B cell (primary cell): ENCODE results near the gene MYOD1. TPM values are rescaled to one million over a fixed set of nuclear protein-coding genes. Genes with fewer than 3 reads are reported as not detected.

Experiments
- ATAC-seq: fragments of 200-7000 bp; cut with Tn5 transposase; one replicate; pipeline ENCODE4 v1.10.0; 2021; ENCODE audit warnings: low read depth, mild to moderate bottlenecking, moderate number of reproducible peaks, moderate library complexity
- CTCF ChIA-PET: fragments of 350-600 bp; sonication (Branson Sonifier 250); formaldehyde crosslinking; loops from one replicate; lab custom pipeline; 2021; ENCODE audit warnings: antibody characterized with exemption, inconsistent platforms; lab: Charles Lee
- POLR2A ChIA-PET: fragments of 350-600 bp; sonication (Branson Sonifier 250); formaldehyde crosslinking; loops from one replicate; lab custom pipeline; 2021; ENCODE audit warnings: antibody characterized with exemption; lab: Charles Lee
- DNase-seq: peaks from one replicate; pipeline ENCODE4 v3.0.0; 2013
- H2AFZ ChIP-seq: 2 replicates; pipeline ENCODE4 v1.6.1; 2012; ENCODE audit warnings: mild to moderate bottlenecking, low read depth, low read length; ENCODE audit not compliant: insufficient read depth, poor library complexity, severe bottlenecking
- H3K27ac ChIP-seq, 2 donors: 1 replicate in 1 of 2; 2 replicates in 1 of 2; pipeline ENCODE4 v1.5.1; 2012 to 2013; ENCODE audit warnings: low read length in 2 of 2, mild to moderate bottlenecking in 2 of 2, moderate library complexity in 1 of 2
- H3K27me3 ChIP-seq, 4 experiments: fragments of 200-600 bp in 1 of 4; sonication (generic) in 1 of 4; replicated peaks in 1 of 4; 1 replicate in 2 of 4; 2 replicates in 2 of 4; pipeline versions ENCODE4 v1.6.1 to v1.7.0; 2013 to 2016; ENCODE audit warnings: low read length in 3 of 4, mild to moderate bottlenecking in 2 of 4, mixed read lengths in 1 of 4, moderate library complexity in 1 of 4; ENCODE audit not compliant: insufficient read depth in 4 of 4, control insufficient read depth in 3 of 4; ENCODE audit errors: control extremely low read depth in 1 of 4
- H3K36me3 ChIP-seq, 2 experiments: replicated peaks in 1 of 2; 1 replicate in 1 of 2; 2 replicates in 1 of 2; pipeline versions ENCODE4 v1.6.1 to v1.7.1; 2013; ENCODE audit warnings: low read length in 1 of 2; ENCODE audit not compliant: insufficient read depth in 2 of 2, control insufficient read depth in 1 of 2; ENCODE audit errors: control extremely low read depth in 1 of 2, extremely low read depth in 1 of 2
- H3K4me1 ChIP-seq, 2 donors: fragments of 200-600 bp in 1 of 2; sonication (generic) in 1 of 2; 1 replicate in 1 of 2; 2 replicates in 1 of 2; pipeline versions ENCODE4 v1.5.1 to v1.6.1; 2013 to 2017; ENCODE audit warnings: low read length in 2 of 2; ENCODE audit not compliant: control insufficient read depth in 2 of 2, insufficient read depth in 2 of 2
- H3K4me2 ChIP-seq: replicated peaks from 2 replicates; pipeline ENCODE3; 2012; ENCODE audit warnings: mild to moderate bottlenecking, low read depth, low read length; ENCODE audit not compliant: poor library complexity, severe bottlenecking
- H3K4me3 ChIP-seq, 5 experiments: fragments of 200-600 bp in 1 of 5; sonication (generic) in 1 of 5; 1 replicate in 3 of 5; 2 replicates in 2 of 5; pipeline versions ENCODE4 v1.5.1 to v1.7.0; 2011 to 2016; ENCODE audit warnings: low read length in 4 of 5, mild to moderate bottlenecking in 4 of 5, low read depth in 2 of 5, control low read depth in 1 of 5, moderate library complexity in 1 of 5; ENCODE audit not compliant: insufficient read depth in 1 of 5; ENCODE audit errors: control extremely low read depth in 1 of 5, extremely low read depth in 1 of 5
- H3K79me2 ChIP-seq: fragments of 200-600 bp; sonication (generic); one replicate; pipeline ENCODE4 v1.6.0; 2016; ENCODE audit warnings: low read length; ENCODE audit not compliant: control insufficient read depth, insufficient read depth
- H3K9ac ChIP-seq: fragments of 200-600 bp; sonication (generic); 2 replicates; pipeline ENCODE4 v1.6.1; 2017; ENCODE audit warnings: mild to moderate bottlenecking, low read length, moderate library complexity
- H3K9me3 ChIP-seq, 3 donors: one replicate each; pipeline versions ENCODE4 v1.6.1 to v1.7.1; 2013; ENCODE audit warnings: low read length in 2 of 3; ENCODE audit not compliant: control insufficient read depth in 2 of 3, insufficient read depth in 1 of 3; ENCODE audit errors: control extremely low read depth in 1 of 3
- H4K20me1 ChIP-seq: 2 replicates; pipeline ENCODE4 v1.6.0; 2012; ENCODE audit warnings: mild to moderate bottlenecking, low read length; ENCODE audit not compliant: insufficient read depth, control insufficient read depth, poor library complexity, severe bottlenecking
- H3K27ac Mint-ChIP-seq: one replicate; pipeline ENCODE4 v1.8.0; 2021; ENCODE audit warnings: mixed read lengths
- H3K27me3 Mint-ChIP-seq: one replicate; pipeline ENCODE4 v1.8.0; 2021; ENCODE audit warnings: mixed read lengths
- H3K4me1 Mint-ChIP-seq: one replicate; pipeline ENCODE4 v1.8.0; 2021; ENCODE audit warnings: mixed read lengths
- H3K4me3 Mint-ChIP-seq: one replicate; pipeline ENCODE4 v1.8.0; 2021; ENCODE audit warnings: mixed read lengths
- H3K9me3 Mint-ChIP-seq: one replicate; pipeline ENCODE4 v1.8.0; 2022; ENCODE audit warnings: mixed read lengths; ENCODE audit not compliant: insufficient read depth
- EZH2 ChIP-seq: IDR thresholded peaks from 2 replicates; pipeline ENCODE4 v1.6.1; 2012; ENCODE audit warnings: borderline replicate concordance, low read depth, mild to moderate bottlenecking, moderate library complexity, low read length; ENCODE audit not compliant: insufficient read depth, poor library complexity, severe bottlenecking
- WGBS: methylation state at CpG from one replicate; pipeline ENCODE4 v1.1.5; 2013; ENCODE audit warnings: missing lambda C conversion rate; ENCODE audit not compliant: insufficient coverage; 5-methylcytosine and 5-hydroxymethylcytosine counted together
- intact Hi-C: fragments of 100-400 bp; cut with micrococcal nuclease; formaldehyde crosslinking; loops from one replicate; pipeline ENCODE4 v1.10.0; 2022
- polyA plus RNA-seq: library from polyadenylated mRNA; depleted of rRNA; stranded (reverse); fragments of >200 nt; gene quantifications from 2 replicates; pipeline ENCODE4 v1.2.3, GENCODE V29; 2012
- total RNA-seq, 2 donors: library from RNA; stranded (reverse); fragments of 120-200 nt in 1 of 2; gene quantifications; 1 replicate in 1 of 2; 2 replicates in 1 of 2; pipeline versions ENCODE4 v1.2.3 to v1.2.4, GENCODE V29; 2013 to 2022
- TF ChIP-seq, protein P1 (sequence below): fragments of 200-600 bp; IDR thresholded peaks from one replicate; pipeline ENCODE4 v1.8.0; 2022; ENCODE audit warnings: antibody characterized with exemption, mild to moderate bottlenecking

The MYOD1 gene
- total and polyA plus RNA-seq, 2 donors (not counting 1 experiment from before 2014, with no cell fraction given) = not detected

DNA sequence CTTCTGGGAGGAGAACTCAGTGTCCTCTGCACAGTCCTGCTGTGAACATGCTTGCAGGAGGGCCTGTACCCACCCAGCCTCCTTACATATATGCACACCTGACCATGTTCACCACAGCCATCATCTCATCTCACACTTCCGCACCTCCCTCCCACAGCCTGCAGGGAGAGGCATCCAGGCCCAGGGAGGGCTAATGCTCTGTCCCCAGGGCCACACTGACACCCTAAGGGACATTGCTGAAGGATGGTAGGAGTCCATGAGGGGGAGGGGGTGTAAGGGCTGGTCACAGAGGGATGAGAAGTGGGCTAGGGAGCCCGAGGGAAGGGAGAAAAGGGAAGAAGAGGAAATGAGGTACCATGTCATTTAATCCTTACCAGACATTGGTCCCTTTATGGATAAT is 10.8 kb downstream of the MYOD1 start:
- Histone ChIP-seq H3K4me2 (no peak overlapping the region), H3K9me3 (peaks cover 0 to 2% (median 0%) of the 10 kb centered on the region in 3 donors), H2AFZ (no peak overlapping the region), H3K36me3 (no peaks in the 10 kb centered on the region), H3K27me3 (peaks cover 0 to 46% (median 7%) of the 10 kb centered on the region in 4 experiments), H3K27ac (no peak overlapping the region), H3K4me3 (no peak overlapping the region), H4K20me1 (no peaks in the 10 kb centered on the region), H3K4me1 (peaks cover 0 to 2% of the 10 kb centered on the region in 2 donors), H3K9ac (no peak overlapping the region), H3K79me2 (no peaks in the 10 kb centered on the region)
- Mint-ChIP-seq H3K27me3 (peaks cover 51% of the 10 kb centered on the region), H3K4me1 (peaks cover 5% of the 10 kb centered on the region), H3K9me3 (no peaks in the 10 kb centered on the region), H3K4me3 (no peak overlapping the region), H3K27ac (no peak overlapping the region)
- ATAC-seq (no peak), DNase-seq (no peak)
- no CpG with 5 or more reads among the region's 2 CpGs for WGBS
- ChIA-PET POLR2A (no interaction called here), CTCF (interaction anchor here (1.1 to 3.3 kb wide), 5 partner anchors 8 to 249 kb away, joined by 3 to 67 read pairs (median 9); no protein-coding TSS in a partner anchor)
- TF ChIP-seq EZH2 = no peak
- intact Hi-C loops = no loop called here

DNA sequence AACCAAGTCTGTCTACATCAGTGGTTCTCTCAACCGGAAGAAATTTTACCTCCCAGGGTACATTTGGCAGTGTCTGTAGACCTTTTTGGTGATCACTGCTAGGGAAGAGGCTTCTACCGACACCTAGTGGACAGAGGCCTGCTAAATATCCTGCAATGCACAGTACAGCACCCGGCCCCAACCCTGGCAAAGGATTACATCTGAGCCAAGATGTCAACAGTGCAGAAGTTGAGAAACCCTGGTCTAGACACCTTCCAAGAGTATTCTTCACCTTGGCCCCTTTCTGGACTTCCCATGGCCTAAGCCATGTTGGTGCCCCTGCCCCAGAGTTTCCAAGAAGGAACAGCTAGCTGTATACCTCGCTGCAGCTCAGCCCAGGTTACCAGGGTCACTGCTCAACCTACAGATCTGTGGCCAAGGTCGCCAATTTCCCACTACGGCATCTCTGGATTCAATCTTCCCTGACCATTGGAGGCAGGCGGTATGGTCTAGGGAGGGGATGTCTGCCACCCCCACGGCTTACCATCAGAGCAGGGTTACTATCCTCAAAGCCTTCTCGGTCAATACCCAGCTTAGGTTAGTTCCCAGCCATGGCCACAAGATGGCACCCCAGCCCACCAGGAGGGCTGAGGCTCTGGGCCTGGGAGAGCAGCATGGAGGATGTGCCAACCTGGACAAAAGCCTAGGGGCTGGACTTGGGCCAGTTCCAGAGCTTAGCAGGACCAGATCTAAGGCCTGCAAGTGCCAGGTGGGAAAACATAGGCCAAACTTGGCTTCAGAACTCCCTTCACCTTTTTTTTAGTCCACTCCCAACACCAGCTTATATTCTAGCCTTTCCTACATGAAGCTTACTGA is 11.5 kb downstream of the MYOD1 start:
- H3K4me3 Mint-ChIP-seq = no peak overlapping the region
- H3K4me1 ChIP-seq = peaks cover 0 to 2% of the 10 kb centered on the region in 2 donors
- ATAC-seq (peak; percentile 64), DNase-seq (peak; percentile 56)
- no peaks in the 10 kb centered on the region for H3K36me3 ChIP-seq
- TF ChIP-seq, protein P1, sequence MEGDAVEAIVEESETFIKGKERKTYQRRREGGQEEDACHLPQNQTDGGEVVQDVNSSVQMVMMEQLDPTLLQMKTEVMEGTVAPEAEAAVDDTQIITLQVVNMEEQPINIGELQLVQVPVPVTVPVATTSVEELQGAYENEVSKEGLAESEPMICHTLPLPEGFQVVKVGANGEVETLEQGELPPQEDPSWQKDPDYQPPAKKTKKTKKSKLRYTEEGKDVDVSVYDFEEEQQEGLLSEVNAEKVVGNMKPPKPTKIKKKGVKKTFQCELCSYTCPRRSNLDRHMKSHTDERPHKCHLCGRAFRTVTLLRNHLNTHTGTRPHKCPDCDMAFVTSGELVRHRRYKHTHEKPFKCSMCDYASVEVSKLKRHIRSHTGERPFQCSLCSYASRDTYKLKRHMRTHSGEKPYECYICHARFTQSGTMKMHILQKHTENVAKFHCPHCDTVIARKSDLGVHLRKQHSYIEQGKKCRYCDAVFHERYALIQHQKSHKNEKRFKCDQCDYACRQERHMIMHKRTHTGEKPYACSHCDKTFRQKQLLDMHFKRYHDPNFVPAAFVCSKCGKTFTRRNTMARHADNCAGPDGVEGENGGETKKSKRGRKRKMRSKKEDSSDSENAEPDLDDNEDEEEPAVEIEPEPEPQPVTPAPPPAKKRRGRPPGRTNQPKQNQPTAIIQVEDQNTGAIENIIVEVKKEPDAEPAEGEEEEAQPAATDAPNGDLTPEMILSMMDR = peak; percentile 79
- TF ChIP-seq EZH2 = no peak
- peaks cover 48% of the 10 kb centered on the region for H3K27me3 Mint-ChIP-seq
- 27% methylated on average over 6 of the region's 9 CpGs for WGBS
- intact Hi-C loops = no loop called here
- H3K4me2 ChIP-seq = no peak overlapping the region
- peaks cover 0 to 44% (median 7%) of the 10 kb centered on the region in 4 experiments for H3K27me3 ChIP-seq
- H3K79me2 ChIP-seq = no peaks in the 10 kb centered on the region
- H3K27ac ChIP-seq = no peak overlapping the region
- ChIA-PET CTCF (interaction anchor here (0.9 to 3.3 kb wide), 18 partner anchors 8 to 259 kb away, joined by 3 to 67 read pairs (median 4); no protein-coding TSS in a partner anchor), POLR2A (no interaction called here)
- H3K9ac ChIP-seq = no peak overlapping the region
- H3K9me3 ChIP-seq = peaks cover 0 to 2% (median 0%) of the 10 kb centered on the region in 3 donors
- no peak overlapping the region for H2AFZ ChIP-seq
- no peak overlapping the region for H3K27ac Mint-ChIP-seq
- H3K4me3 ChIP-seq = no peak overlapping the region
- H3K4me1 Mint-ChIP-seq = peaks cover 5% of the 10 kb centered on the region
- H4K20me1 ChIP-seq = no peaks in the 10 kb centered on the region
- H3K9me3 Mint-ChIP-seq = no peaks in the 10 kb centered on the region
